ENCODE results near the gene OSER1. TPM values are rescaled to one million over a fixed set of nuclear protein-coding genes. Genes with fewer than 3 reads are reported as not detected.

Gene OSER1
- polyA plus RNA-seq, 1 of the 3 experiments (the other 2 are of a cell fraction) = 22.3 TPM

- H3F3A ChIP-seq (replicated peaks; ENCODE audit: insufficient read depth) = peaks cover 38% of the 10 kb centered on the region
- H2AFZ ChIP-seq (ENCODE audit: low read depth) = no peak overlapping the region
- peaks cover 0 to 23% of the 10 kb centered on the region in 2 experiments for H3K4me1 ChIP-seq (ENCODE audit: control insufficient read depth in 1 of 2, insufficient read depth in 2 of 2, low read depth in 1 of 2, low read length in 1 of 2)
- no peak for DNase-seq
- no peak overlapping the region for H3K9ac ChIP-seq
- no peaks in the 10 kb centered on the region for H3K27me3 ChIP-seq (ENCODE audit: insufficient read depth)
- no peak overlapping the region for H3K4me2 ChIP-seq
- POLR2A ChIA-PET = no interaction called here
- CTCF ChIA-PET = interaction anchor here (1.0 to 1.6 kb wide), 2 partner anchors 10 to 111 kb away, joined by 3 to 10 read pairs; partner anchors contain the start of gene FITM2
- H3K36me3 ChIP-seq (replicated peaks in 1 of 2; ENCODE audit: control insufficient read depth in 1 of 2, insufficient read depth in 2 of 2, low read length in 1 of 2) = peaks cover 78 to 81% of the 10 kb centered on the region in 2 experiments
- no peak overlapping the region for H3K4me3 ChIP-seq (ENCODE audit: low read depth in 2 of 2, low read length in 1 of 2)
- peaks cover 62% of the 10 kb centered on the region for H3K79me2 ChIP-seq (ENCODE audit: insufficient read depth)
- 81% methylated on average over 4 of the region's 4 CpGs for WGBS (ENCODE audit: low lambda C conversion rate)
- TF ChIP-seq CHD2 (IDR thresholded peaks at IDR 0.05; ENCODE audit: low read length, partially characterized antibody) = no peak
- TF ChIP-seq RCOR1 (IDR thresholded peaks at IDR 0.05; ENCODE audit: low read length) = no peak
- TF ChIP-seq ELF1 (IDR thresholded peaks at IDR 0.05) = no peak
- no peak for TF ChIP-seq REST (IDR thresholded peaks at IDR 0.05; ENCODE audit: low read depth, low read length)
- TF ChIP-seq MXI1 (IDR thresholded peaks at IDR 0.05; ENCODE audit: low read depth, low read length) = no peak
- no peak overlapping the region for H3K27ac ChIP-seq (ENCODE audit: low read depth in 2 of 2, low read length in 1 of 2)
- H3K9me3 ChIP-seq = no peaks in the 10 kb centered on the region
- H4K20me1 ChIP-seq (ENCODE audit: insufficient read depth) = peaks cover 23% of the 10 kb centered on the region
- H3K9me2 ChIP-seq = no peaks in the 10 kb centered on the region
Observed at GRCh38 chr20:44200371-44200770, 10.2 kb downstream of the OSER1 start.

- Histone ChIP-seq H3K27ac (ENCODE audit: low read depth in 2 of 2, low read length in 1 of 2) (no peak overlapping the region), H3K79me2 (ENCODE audit: insufficient read depth) (peaks cover 57% of the 10 kb centered on the region), H3K4me3 (ENCODE audit: low read depth in 2 of 2, low read length in 1 of 2) (no peak overlapping the region), H3K9ac (no peak overlapping the region), H3K36me3 (replicated peaks in 1 of 2; ENCODE audit: control insufficient read depth in 1 of 2, insufficient read depth in 2 of 2, low read length in 1 of 2) (peaks cover 76 to 80% of the 10 kb centered on the region in 2 experiments), H4K20me1 (ENCODE audit: insufficient read depth) (peaks cover 23% of the 10 kb centered on the region), H3K9me2 (no peaks in the 10 kb centered on the region), H3K4me2 (no peak overlapping the region), H3K4me1 (ENCODE audit: control insufficient read depth in 1 of 2, insufficient read depth in 2 of 2, low read depth in 1 of 2, low read length in 1 of 2) (peaks cover 0 to 18% of the 10 kb centered on the region in 2 experiments), H3K9me3 (no peaks in the 10 kb centered on the region), H3K27me3 (ENCODE audit: insufficient read depth) (no peaks in the 10 kb centered on the region), H2AFZ (ENCODE audit: low read depth) (no peak overlapping the region), H3F3A (replicated peaks; ENCODE audit: insufficient read depth) (peaks cover 36% of the 10 kb centered on the region)
- no peak for DNase-seq
- WGBS (ENCODE audit: low lambda C conversion rate) = 100% methylated on average over 1 of the region's 4 CpGs
- TF ChIP-seq EZH2phosphoT487 (IDR thresholded peaks at IDR 0.05; ENCODE audit: borderline replicate concordance, low read depth) (no peak), FOXM1 (IDR thresholded peaks at IDR 0.05; ENCODE audit: low read depth) (no peak), ZBTB33 (IDR thresholded peaks at IDR 0.05; ENCODE audit: borderline replicate concordance, low read depth) (no peak), SMC3 (IDR thresholded peaks at IDR 0.05; ENCODE audit: low read depth, low read length) (no peak), JUND (IDR thresholded peaks at IDR 0.05) (no peak), POLR2AphosphoS5 (IDR thresholded peaks at IDR 0.05; ENCODE audit: low read depth, low read length) (no peak), YY1 (IDR thresholded peaks at IDR 0.05; ENCODE audit: low read depth) (no peak), USF2 (IDR thresholded peaks at IDR 0.05; ENCODE audit: borderline replicate concordance, low read depth, low read length) (no peak), RFX5 (IDR thresholded peaks at IDR 0.05; ENCODE audit: low read length) (no peak), MEF2A (IDR thresholded peaks at IDR 0.05; ENCODE audit: borderline replicate concordance, low read depth) (no peak), SIN3A (IDR thresholded peaks at IDR 0.05; ENCODE audit: borderline replicate concordance, low read depth, low read length) (no peak)
- POLR2A ChIA-PET = no interaction called here
- CTCF ChIA-PET = interaction anchor here (0.8 to 1.6 kb wide), 4 partner anchors 9 to 111 kb away, joined by 3 to 10 read pairs (median 4); partner anchors contain the start of gene FITM2
Observed at GRCh38 chr20:44199877-44200276, 10.7 kb downstream of the OSER1 start.

Measured in SK-N-SH (cell line).